Esophagus muscularis mucosa (tissue), 4 donors: Measurements from ENCODE around the gene FHL2. TPM values are rescaled to one million over a fixed set of nuclear protein-coding genes. Genes with fewer than 3 reads are reported as not detected.

ENCODE experiments used
- DNase-seq: peaks from one replicate; pipeline ENCODE4 v3.0.0-alpha.2; 2017; ENCODE audit errors: extremely low spot score
- H3K27ac ChIP-seq, 4 donors: fragments of 200-600 bp; sonication (generic); replicated peaks in 1 of 4; 1 replicate in 3 of 4; 2 replicates in 1 of 4; pipeline ENCODE4 v1.5.1; 2016 to 2019; ENCODE audit warnings: mild to moderate bottlenecking in 1 of 4
- H3K27me3 ChIP-seq, 4 donors: fragments of 200-600 bp; sonication (generic); one replicate each; pipeline versions ENCODE4 v1.5.1 to v1.6.0; 2016 to 2019
- H3K36me3 ChIP-seq, 4 donors: fragments of 200-600 bp; sonication (generic); one replicate each; pipeline ENCODE4 v1.5.1; 2016 to 2019
- H3K4me1 ChIP-seq, 4 donors: fragments of 200-600 bp; sonication (generic); one replicate each; pipeline ENCODE4 v1.5.1; 2016 to 2019
- H3K4me3 ChIP-seq, 4 donors: fragments of 200-600 bp; sonication (generic); 1 replicate in 2 of 4; 2 replicates in 2 of 4; pipeline ENCODE4 v1.5.1; 2016 to 2019; ENCODE audit warnings: mild to moderate bottlenecking in 4 of 4, moderate library complexity in 1 of 4
- H3K9me3 ChIP-seq, 4 donors: fragments of 200-600 bp; sonication (generic); 1 replicate in 3 of 4; 2 replicates in 1 of 4; pipeline ENCODE4 v1.5.1; 2016 to 2019
- EP300 ChIP-seq: sonication (generic); formaldehyde crosslinking; IDR thresholded peaks from one replicate; pipeline ENCODE4 v1.6.1; 2017; ENCODE audit warnings: antibody characterized with exemption
- POLR2A ChIP-seq: fragments of 450-650 bp; IDR thresholded peaks from one replicate; pipeline ENCODE4 v1.6.1; 2017; ENCODE audit warnings: antibody characterized with exemption, moderate library complexity, mild to moderate bottlenecking, low read depth
- POLR2AphosphoS5 ChIP-seq, 2 donors: sonication (generic); formaldehyde crosslinking; IDR thresholded peaks; one replicate each; pipeline ENCODE4 v1.6.1; 2017; ENCODE audit warnings: antibody characterized with exemption in 2 of 2
- WGBS: methylation state at CpG from one replicate; pipeline ENCODE4 v1.1.5; 2018; 5-methylcytosine and 5-hydroxymethylcytosine counted together
- intact Hi-C: fragments of 100-400 bp; cut with DNase I; formaldehyde crosslinking; loops from one replicate; pipeline ENCODE4 v1.15.1; 2023
- total RNA-seq, 4 donors: library from RNA; depleted of rRNA; stranded (reverse); fragments of >200 nt; gene quantifications; one replicate each; pipeline versions ENCODE4 v1.1.0 to v1.2.1, GENCODE V29; 2016
- TF ChIP-seq, protein P1 (sequence below), 3 experiments: fragments of 200-600 bp in 2 of 3; fragments of 450-650 bp in 1 of 3; sonication (generic) in 2 of 3; IDR thresholded peaks; one replicate each; pipeline ENCODE4 v1.5.1; 2017 to 2019; ENCODE audit warnings: antibody characterized with exemption in 3 of 3, mild to moderate bottlenecking in 2 of 3, moderate library complexity in 1 of 3

The FHL2 gene
- total RNA-seq, 4 donors from 2014 or later = 81.8 to 114 (median 87.9) TPM

- intact Hi-C loops = no loop called here
- Histone ChIP-seq H3K27me3 (no peaks in the 10 kb centered on the region), H3K4me3 (no peak overlapping the region), H3K27ac (no peak overlapping the region), H3K36me3 (peaks cover 0 to 25% (median 0%) of the 10 kb centered on the region in 4 donors), H3K4me1 (peaks cover 9 to 30% (median 22%) of the 10 kb centered on the region in 4 donors), H3K9me3 (no peaks in the 10 kb centered on the region)
- no peak for DNase-seq
- TF ChIP-seq POLR2AphosphoS5 (IDR thresholded peaks at IDR 0.05) (no peak), POLR2A (no peak), EP300 (no peak)
- TF ChIP-seq, protein P1, sequence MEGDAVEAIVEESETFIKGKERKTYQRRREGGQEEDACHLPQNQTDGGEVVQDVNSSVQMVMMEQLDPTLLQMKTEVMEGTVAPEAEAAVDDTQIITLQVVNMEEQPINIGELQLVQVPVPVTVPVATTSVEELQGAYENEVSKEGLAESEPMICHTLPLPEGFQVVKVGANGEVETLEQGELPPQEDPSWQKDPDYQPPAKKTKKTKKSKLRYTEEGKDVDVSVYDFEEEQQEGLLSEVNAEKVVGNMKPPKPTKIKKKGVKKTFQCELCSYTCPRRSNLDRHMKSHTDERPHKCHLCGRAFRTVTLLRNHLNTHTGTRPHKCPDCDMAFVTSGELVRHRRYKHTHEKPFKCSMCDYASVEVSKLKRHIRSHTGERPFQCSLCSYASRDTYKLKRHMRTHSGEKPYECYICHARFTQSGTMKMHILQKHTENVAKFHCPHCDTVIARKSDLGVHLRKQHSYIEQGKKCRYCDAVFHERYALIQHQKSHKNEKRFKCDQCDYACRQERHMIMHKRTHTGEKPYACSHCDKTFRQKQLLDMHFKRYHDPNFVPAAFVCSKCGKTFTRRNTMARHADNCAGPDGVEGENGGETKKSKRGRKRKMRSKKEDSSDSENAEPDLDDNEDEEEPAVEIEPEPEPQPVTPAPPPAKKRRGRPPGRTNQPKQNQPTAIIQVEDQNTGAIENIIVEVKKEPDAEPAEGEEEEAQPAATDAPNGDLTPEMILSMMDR (IDR thresholded peaks at IDR 0.05) = no peak
- WGBS = 67% methylated on average over 5 of the region's 5 CpGs
Measured at GRCh38 chr2:105439141-105439540, 40.3 kb upstream of the FHL2 start.

DNA sequence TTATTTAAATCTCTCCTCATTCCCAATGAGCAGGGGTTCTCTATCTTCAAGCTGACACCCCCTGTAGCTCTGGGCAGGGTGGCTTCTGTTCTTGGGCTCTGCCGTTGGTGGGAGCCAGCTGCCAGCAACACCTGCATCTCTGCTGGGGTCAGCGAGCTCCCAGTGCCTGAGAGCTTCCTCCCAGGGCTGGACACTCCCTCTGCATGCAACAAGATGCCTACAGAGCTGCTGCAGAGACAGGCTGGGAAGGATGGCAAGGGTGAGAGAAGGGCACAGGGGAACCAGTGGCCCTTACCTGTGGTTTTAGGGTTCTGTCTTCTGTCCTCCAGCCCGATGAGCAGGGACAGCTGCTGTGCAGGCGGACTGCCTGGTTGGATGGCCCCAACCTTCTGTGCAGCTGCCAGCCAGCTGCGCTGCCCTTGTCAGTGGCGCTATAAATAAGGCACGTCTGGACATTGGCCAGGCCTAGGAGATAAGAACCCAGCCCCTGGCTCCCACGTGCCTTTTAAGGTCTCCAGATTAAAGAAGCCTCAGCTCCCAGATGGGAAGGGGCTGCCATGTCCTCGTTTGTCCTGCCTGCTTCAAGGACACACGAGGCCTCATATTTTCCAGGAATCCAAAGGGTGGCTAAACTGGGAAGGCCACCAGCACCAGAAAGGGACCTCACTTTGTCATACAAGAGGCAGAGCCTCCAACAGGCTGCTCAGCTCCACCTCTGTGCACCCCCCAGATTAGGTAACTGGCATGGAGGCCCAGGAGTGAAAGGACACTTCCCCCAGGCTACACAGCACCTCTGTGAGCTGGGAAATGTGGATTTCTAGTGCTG, 39.5 kb upstream of the FHL2 start:
- DNase-seq = no peak
- intact Hi-C loops = no loop called here
- Histone ChIP-seq H3K9me3 (no peaks in the 10 kb centered on the region), H3K4me3 (no peak overlapping the region), H3K27ac (peak overlapping the region in 2 of 4 donors; percentile 40 to 61), H3K4me1 (peaks cover 4 to 22% (median 15%) of the 10 kb centered on the region in 4 donors), H3K27me3 (no peaks in the 10 kb centered on the region), H3K36me3 (peaks cover 0 to 33% (median 0%) of the 10 kb centered on the region in 4 donors)
- 41% methylated on average over 4 of the region's 10 CpGs for WGBS
- no peak for TF ChIP-seq EP300
- TF ChIP-seq, protein P1 (IDR thresholded peaks at IDR 0.05) = no peak
- no peak for TF ChIP-seq POLR2AphosphoS5 (IDR thresholded peaks at IDR 0.05)
- TF ChIP-seq POLR2A = no peak

- Histone ChIP-seq H3K36me3 (peaks cover 0 to 35% (median 0%) of the 10 kb centered on the region in 4 donors), H3K9me3 (no peaks in the 10 kb centered on the region), H3K4me3 (no peak overlapping the region), H3K27ac (peak overlapping the region in 2 of 4 donors; percentile 40 to 61), H3K4me1 (peaks cover 4 to 23% (median 21%) of the 10 kb centered on the region in 4 donors), H3K27me3 (no peaks in the 10 kb centered on the region)
- 38% methylated on average over 3 of the region's 3 CpGs for WGBS
- TF ChIP-seq, protein P1 (IDR thresholded peaks at IDR 0.05) = no peak
- TF ChIP-seq EP300 (no peak), POLR2AphosphoS5 (IDR thresholded peaks at IDR 0.05) (no peak), POLR2A (no peak)
- no peak for DNase-seq
- intact Hi-C loops = no loop called here
Measured at GRCh38 chr2:105437708-105438103, 38.9 kb upstream of the FHL2 start.

- Histone ChIP-seq H3K27me3 (no peaks in the 10 kb centered on the region), H3K36me3 (peaks cover 0 to 56% (median 0%) of the 10 kb centered on the region in 4 donors), H3K4me1 (peaks cover 7 to 26% (median 24%) of the 10 kb centered on the region in 4 donors), H3K4me3 (no peak overlapping the region), H3K27ac (peak overlapping the region in 3 of 4 donors; percentile 5 to 73 (median 16)), H3K9me3 (no peaks in the 10 kb centered on the region)
- DNase-seq = no peak
- TF ChIP-seq EP300 (no peak), POLR2AphosphoS5 (IDR thresholded peaks at IDR 0.05) (no peak), POLR2A (no peak)
- TF ChIP-seq, protein P1 (IDR thresholded peaks at IDR 0.05) = no peak
- WGBS = 53% methylated on average over 4 of the region's 4 CpGs
- intact Hi-C loops = no loop called here
Measured at GRCh38 chr2:105432749-105433148, 33.9 kb upstream of the FHL2 start.
